GM19467 (cell line): ENCODE results near the gene FAM133A.

Source experiments
- ATAC-seq: cut with Tn5 transposase; IDR thresholded peaks from one replicate; pipeline ENCODE4 v1.9.1; 2021; ENCODE audit warnings: mild to moderate bottlenecking, moderate library complexity; ENCODE audit not compliant: unreplicated experiment

The FAM133A gene

DNA sequence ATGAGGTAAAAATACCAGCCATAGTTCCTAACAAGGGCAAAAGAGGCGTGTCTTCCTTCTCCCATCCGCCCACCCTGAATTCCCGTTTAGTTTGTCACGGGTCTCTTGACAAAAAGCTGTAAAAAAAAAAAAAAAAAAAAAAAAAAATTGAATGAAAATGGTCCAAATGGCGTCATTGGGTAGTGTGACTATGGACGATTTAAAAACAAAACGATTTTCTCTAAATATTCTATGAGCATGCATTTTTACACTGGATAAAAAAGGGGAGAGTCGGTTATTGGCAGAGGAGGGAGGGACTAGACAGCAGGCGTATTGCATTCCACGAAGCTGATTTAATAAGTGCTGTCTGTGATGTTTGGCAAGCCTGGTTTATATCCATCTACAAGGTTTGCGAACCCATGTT is at the start of gene FAM133A:
Gene FAM133A, plus strand, starts transcription at position 338 of the 403 bp plus-strand sequence. CDS start 35,214 bp downstream, outside the sequence.
- no peak for ATAC-seq

GRCh38 chrX:93637591-93637990 is 36.4 kb upstream of the FAM133A start:
- ATAC-seq: no peak

GRCh38 chrX:93649381-93649780 is 24.6 kb upstream of the FAM133A start:
- ATAC-seq: no peak

- ATAC-seq: no peak
Measured at GRCh38 chrX:93660575-93660974, 13.4 kb upstream of the FAM133A start.

DNA sequence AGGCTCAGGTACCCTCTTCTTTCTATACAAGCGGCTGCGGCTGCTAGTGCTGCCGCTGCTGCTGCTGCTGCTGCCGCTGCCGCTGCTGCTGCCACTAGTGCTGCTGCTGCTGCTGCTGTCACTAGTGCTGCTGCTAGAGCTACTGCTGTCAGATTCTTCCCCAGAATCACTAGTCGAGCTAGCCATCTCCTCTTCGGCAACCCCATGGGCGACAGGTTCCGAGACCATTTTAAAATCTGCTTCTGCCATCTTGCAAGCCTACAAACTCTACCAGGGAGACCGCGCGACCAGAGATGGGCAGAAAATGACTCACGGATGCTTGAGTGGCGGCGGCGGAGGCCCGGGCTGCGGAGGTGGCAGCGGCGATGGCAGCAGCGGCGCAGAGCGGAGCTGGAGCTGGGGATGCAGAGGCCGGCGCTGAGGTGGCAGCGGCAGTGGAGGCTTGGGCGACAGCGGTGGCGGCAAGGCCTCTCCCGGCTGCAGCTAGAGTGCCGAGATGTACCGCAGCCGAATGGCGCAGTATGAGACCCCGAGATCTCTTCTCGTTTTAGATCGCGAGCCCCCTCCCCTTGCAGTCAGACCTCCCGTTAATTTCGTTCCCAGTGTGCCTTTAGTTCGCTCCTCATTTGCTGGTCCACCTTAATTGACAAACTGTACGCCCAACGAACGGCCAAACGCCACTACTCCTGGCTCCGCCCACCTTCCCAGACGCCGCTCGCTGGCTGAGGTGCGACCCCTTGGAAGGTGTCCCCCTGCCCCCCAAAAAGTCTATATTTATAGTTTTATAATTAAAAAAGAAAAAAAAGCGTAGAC is 744 bp upstream of the FAM133A start, which contains the start of gene NAP1L3:
Gene NAP1L3, minus strand, starts transcription at position 523 of the 813 bp plus-strand sequence. Its CDS starts 274 bp downstream, at position 249.
- ATAC-seq: no peak

- no peak for ATAC-seq
Measured at GRCh38 chrX:93695981-93696380, 22.0 kb downstream of the FAM133A start.

DNA sequence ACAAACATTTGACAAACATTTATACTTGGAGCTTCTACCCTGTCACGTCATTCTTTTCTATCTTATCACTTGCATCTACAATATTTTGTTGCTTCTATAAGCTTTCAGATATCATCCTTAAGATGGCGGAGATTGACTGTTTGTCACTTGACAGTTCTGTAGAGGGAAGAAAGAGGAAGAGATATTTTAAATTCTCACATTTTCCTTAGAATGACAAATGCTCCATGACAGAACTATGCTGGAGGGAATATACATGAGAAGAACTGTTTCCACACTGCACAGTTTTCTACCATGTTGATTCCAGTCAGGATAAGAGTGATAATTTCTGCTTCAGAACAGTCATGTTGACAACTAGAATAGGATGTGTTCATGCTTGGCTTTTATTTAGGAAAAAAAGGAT is 29.7 kb downstream of the FAM133A start:
- no peak for ATAC-seq

- no peak for ATAC-seq
Measured at GRCh38 chrX:93711076-93711475, 37.1 kb downstream of the FAM133A start.

- ATAC-seq: no peak
Measured at GRCh38 chrX:93741811-93742210, 67.8 kb downstream of the FAM133A start.

GRCh38 chrX:93760163-93760562 is 86.2 kb downstream of the FAM133A start:
- no peak for ATAC-seq
